ENCODE measurements around the gene CHRNA10.
"Not testable (repeated sequence)": the region's sequence is repeated elsewhere in the genome, so short reads cannot be mapped to it uniquely, and the experiment has no call there.

DNA sequence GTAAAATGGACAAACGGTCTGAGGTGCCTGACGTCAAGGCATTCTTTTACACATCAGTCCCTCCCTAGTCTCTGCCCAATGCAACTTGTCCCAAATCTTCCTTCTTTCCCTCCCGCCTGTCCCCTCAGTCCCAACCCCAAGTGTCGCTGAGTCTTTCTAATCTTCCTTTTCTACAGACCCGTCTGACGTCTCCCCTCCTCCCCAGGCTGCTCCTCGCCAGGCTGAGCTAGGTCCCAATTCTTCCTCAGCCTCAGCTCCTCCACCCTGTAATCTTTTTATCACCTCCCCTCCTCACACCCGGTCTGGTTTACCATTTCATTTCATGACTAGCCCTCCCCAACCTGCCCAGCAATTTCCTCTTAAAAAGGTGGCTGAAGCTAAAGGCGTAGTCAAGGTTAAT is 21.8 kb downstream of the CHRNA10 start:
- TF ChIP-seq, protein P1, sequence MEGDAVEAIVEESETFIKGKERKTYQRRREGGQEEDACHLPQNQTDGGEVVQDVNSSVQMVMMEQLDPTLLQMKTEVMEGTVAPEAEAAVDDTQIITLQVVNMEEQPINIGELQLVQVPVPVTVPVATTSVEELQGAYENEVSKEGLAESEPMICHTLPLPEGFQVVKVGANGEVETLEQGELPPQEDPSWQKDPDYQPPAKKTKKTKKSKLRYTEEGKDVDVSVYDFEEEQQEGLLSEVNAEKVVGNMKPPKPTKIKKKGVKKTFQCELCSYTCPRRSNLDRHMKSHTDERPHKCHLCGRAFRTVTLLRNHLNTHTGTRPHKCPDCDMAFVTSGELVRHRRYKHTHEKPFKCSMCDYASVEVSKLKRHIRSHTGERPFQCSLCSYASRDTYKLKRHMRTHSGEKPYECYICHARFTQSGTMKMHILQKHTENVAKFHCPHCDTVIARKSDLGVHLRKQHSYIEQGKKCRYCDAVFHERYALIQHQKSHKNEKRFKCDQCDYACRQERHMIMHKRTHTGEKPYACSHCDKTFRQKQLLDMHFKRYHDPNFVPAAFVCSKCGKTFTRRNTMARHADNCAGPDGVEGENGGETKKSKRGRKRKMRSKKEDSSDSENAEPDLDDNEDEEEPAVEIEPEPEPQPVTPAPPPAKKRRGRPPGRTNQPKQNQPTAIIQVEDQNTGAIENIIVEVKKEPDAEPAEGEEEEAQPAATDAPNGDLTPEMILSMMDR (IDR thresholded peaks at IDR 0.05; ENCODE audit: poor library complexity), result not testable (repeated sequence)
- not testable (repeated sequence) for TF ChIP-seq EZH2phosphoT487 (IDR thresholded peaks at IDR 0.05; ENCODE audit: low read depth, severe bottlenecking, unreplicated experiment); EZH2 (IDR thresholded peaks at IDR 0.05; ENCODE audit: borderline replicate concordance)

Measured in hepatocyte (in vitro differentiated cells).